WTC11 (cell line): Measurements from ENCODE around the gene FGFR4. TPM values are rescaled to one million over a fixed set of nuclear protein-coding genes. Genes with fewer than 3 reads are reported as not detected.

Experiments used
- ATAC-seq: fragments of 200-7000 bp; cut with Tn5 transposase; 2 replicates; pipeline ENCODE4 v1.10.0; 2021; ENCODE audit warnings: mild to moderate bottlenecking, moderate library complexity
- CTCF ChIA-PET: fragments of 300-600 bp; sonication (Branson Sonifier 250); formaldehyde crosslinking; loops from one replicate; lab custom pipeline; 2021; ENCODE audit warnings: antibody characterized with exemption; lab: Charles Lee
- POLR2A ChIA-PET: fragments of 350-600 bp; sonication (Branson Sonifier 250); formaldehyde crosslinking; loops from one replicate; lab custom pipeline; 2021; ENCODE audit warnings: antibody characterized with exemption; lab: Charles Lee
- DNase-seq: peaks from one replicate; pipeline ENCODE4 v3.0.0; 2021; ENCODE audit warnings: low spot score
- H3K27ac Mint-ChIP-seq: 2 replicates; pipeline ENCODE4 v1.8.0; 2021; ENCODE audit warnings: mixed read lengths
- H3K27me3 Mint-ChIP-seq: 2 replicates; pipeline ENCODE4 v1.8.0; 2021; ENCODE audit warnings: low read depth, mild to moderate bottlenecking, moderate library complexity, mixed read lengths
- H3K36me3 Mint-ChIP-seq: 2 replicates; pipeline ENCODE4 v1.8.0; 2021; ENCODE audit warnings: mixed read lengths
- H3K4me1 Mint-ChIP-seq: 2 replicates; pipeline ENCODE4 v1.8.0; 2022; ENCODE audit warnings: mixed read lengths
- H3K4me3 Mint-ChIP-seq: 2 replicates; pipeline ENCODE4 v1.8.0; 2021; ENCODE audit warnings: mild to moderate bottlenecking, moderate library complexity, mixed read lengths
- H3K9me3 Mint-ChIP-seq: 2 replicates; pipeline ENCODE4 v1.8.0; 2021; ENCODE audit warnings: mixed read lengths
- CBFB ChIP-seq: sonication (generic); formaldehyde crosslinking; IDR thresholded peaks from 2 replicates; pipeline ENCODE4 v1.8.1; 2022; ENCODE audit warnings: mild to moderate bottlenecking, low read depth, missing genetic modification reagents
- CREM ChIP-seq: sonication (generic); formaldehyde crosslinking; IDR thresholded peaks from 2 replicates; pipeline ENCODE4 v1.8.1; 2022; ENCODE audit warnings: mild to moderate bottlenecking, missing genetic modification reagents, moderate library complexity
- ESRRA ChIP-seq: sonication (generic); formaldehyde crosslinking; IDR thresholded peaks from 2 replicates; pipeline ENCODE4 v1.8.1; 2022; ENCODE audit warnings: mild to moderate bottlenecking, missing genetic modification reagents, borderline replicate concordance
- KAT7 ChIP-seq: sonication (generic); formaldehyde crosslinking; IDR thresholded peaks from 2 replicates; pipeline ENCODE4 v1.8.1; 2023; ENCODE audit warnings: missing genetic modification reagents, mild to moderate bottlenecking, borderline replicate concordance
- MYBL2 ChIP-seq: sonication (generic); formaldehyde crosslinking; IDR thresholded peaks from 2 replicates; pipeline ENCODE4 v1.8.1; 2023; ENCODE audit warnings: mild to moderate bottlenecking, moderate library complexity, missing genetic modification reagents
- RELA ChIP-seq: sonication (generic); formaldehyde crosslinking; IDR thresholded peaks from 2 replicates; pipeline ENCODE4 v1.8.1; 2022; ENCODE audit warnings: missing genetic modification reagents, mild to moderate bottlenecking, borderline replicate concordance
- SMAD4 ChIP-seq: sonication (generic); formaldehyde crosslinking; IDR thresholded peaks from 2 replicates; pipeline ENCODE4 v1.8.0; 2022; ENCODE audit warnings: mild to moderate bottlenecking, missing genetic modification reagents
- ZNF121 ChIP-seq: sonication (generic); formaldehyde crosslinking; IDR thresholded peaks from 2 replicates; pipeline ENCODE4 v1.8.0; 2023; ENCODE audit warnings: missing genetic modification reagents
- ZNF219 ChIP-seq: sonication (generic); formaldehyde crosslinking; IDR thresholded peaks from 2 replicates; pipeline ENCODE4 v1.8.0; 2023; ENCODE audit warnings: missing genetic modification reagents, mild to moderate bottlenecking, borderline replicate concordance
- total RNA-seq: library from RNA; stranded (reverse); gene quantifications from 3 replicates; pipeline ENCODE4 v1.2.3, GENCODE V29; 2021
- TF ChIP-seq, protein P1 (sequence below): sonication (generic); formaldehyde crosslinking; IDR thresholded peaks from 2 replicates; pipeline ENCODE4 v1.8.1; 2022; ENCODE audit warnings: missing genetic modification reagents, borderline replicate concordance
- TF ChIP-seq, protein P2 (sequence below): sonication (generic); formaldehyde crosslinking; IDR thresholded peaks from 2 replicates; pipeline ENCODE4 v1.8.1; 2022; ENCODE audit warnings: low read depth, mild to moderate bottlenecking, moderate library complexity, missing genetic modification reagents, borderline replicate concordance
- TF ChIP-seq, protein P3 (sequence below): sonication (generic); formaldehyde crosslinking; IDR thresholded peaks from 2 replicates; pipeline ENCODE4 v1.8.1; 2023; ENCODE audit warnings: mild to moderate bottlenecking, moderate library complexity, missing genetic modification reagents
- TF ChIP-seq, protein P4 (sequence below): sonication (generic); formaldehyde crosslinking; IDR thresholded peaks from 2 replicates; pipeline ENCODE4 v1.8.0; 2023; ENCODE audit warnings: missing genetic modification reagents
- TF ChIP-seq, protein P5 (sequence below): fragments of 250-450 bp; sonication (Bioruptor Pico); IDR thresholded peaks from 2 replicates; pipeline ENCODE4 v1.8.0; 2021; ENCODE audit warnings: mild to moderate bottlenecking
- TF ChIP-seq, protein P6 (sequence below): sonication (generic); formaldehyde crosslinking; IDR thresholded peaks from 2 replicates; pipeline ENCODE4 v1.8.1; 2023; ENCODE audit warnings: mild to moderate bottlenecking, missing genetic modification reagents, borderline replicate concordance
- TF ChIP-seq, protein P7 (sequence below): fragments of 200-600 bp; IDR thresholded peaks from 2 replicates; pipeline ENCODE4 v1.8.0; 2022; ENCODE audit warnings: antibody characterized with exemption
- TF ChIP-seq, protein P8 (sequence below): sonication (generic); formaldehyde crosslinking; conservative IDR thresholded peaks from 2 replicates; pipeline ENCODE4 v1.8.1; 2022; ENCODE audit warnings: mild to moderate bottlenecking, missing genetic modification reagents

FGFR4 gene
- total RNA-seq, 1 experiment from 2014 or later, result 108 TPM

DNA sequence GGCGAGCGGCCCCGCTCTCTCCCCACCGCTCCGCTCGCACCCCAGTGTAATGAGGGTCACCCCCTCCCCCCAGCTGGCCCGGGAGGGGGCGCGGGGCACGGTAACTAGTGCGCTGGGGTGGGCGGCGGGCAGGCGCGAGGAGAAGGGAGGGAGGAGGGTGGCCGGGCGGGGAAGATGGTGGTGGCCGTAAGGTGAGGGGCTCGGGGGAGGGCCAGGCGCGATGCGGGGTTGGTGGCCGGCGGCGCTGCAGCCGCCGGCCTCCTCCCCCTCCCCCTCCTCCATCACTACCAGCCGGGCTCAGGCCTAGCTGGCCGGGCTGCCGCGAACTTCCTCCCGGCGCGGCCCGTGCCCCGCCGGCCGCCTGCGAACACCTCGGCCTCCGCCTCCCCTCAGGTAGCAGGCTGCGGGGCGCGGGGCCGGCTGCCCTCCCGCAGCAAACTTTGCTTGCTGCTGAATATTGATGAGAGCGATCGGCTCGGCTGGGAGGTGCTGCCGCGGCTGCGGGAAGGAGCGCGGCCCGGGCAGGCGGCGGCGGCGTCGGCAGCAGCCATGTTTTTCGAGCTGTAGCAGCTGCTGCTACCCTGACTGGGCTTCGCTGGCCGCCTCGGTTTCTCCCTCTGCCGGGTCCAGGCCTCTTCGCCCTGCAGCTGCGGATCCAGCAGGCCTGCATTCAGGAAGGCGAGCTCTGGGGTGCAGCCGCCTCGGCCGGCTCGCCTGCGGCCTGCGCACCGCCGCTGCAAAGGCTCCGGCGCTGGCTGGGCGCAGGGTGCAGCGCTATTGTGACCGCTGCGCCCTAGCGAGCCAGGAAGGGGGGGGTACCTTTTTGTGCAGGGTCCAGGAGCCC lies 47.4 kb downstream of the FGFR4 start (continued):
- TF ChIP-seq, protein P1, sequence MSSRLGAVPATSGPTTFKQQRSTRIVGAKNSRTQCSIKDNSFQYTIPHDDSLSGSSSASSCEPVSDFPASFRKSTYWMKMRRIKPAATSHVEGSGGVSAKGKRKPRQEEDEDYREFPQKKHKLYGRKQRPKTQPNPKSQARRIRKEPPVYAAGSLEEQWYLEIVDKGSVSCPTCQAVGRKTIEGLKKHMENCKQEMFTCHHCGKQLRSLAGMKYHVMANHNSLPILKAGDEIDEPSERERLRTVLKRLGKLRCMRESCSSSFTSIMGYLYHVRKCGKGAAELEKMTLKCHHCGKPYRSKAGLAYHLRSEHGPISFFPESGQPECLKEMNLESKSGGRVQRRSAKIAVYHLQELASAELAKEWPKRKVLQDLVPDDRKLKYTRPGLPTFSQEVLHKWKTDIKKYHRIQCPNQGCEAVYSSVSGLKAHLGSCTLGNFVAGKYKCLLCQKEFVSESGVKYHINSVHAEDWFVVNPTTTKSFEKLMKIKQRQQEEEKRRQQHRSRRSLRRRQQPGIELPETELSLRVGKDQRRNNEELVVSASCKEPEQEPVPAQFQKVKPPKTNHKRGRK, result 0 out of 2 replicates have a peak, but pooled peaks have one; percentile 22
- TF ChIP-seq, protein P2, sequence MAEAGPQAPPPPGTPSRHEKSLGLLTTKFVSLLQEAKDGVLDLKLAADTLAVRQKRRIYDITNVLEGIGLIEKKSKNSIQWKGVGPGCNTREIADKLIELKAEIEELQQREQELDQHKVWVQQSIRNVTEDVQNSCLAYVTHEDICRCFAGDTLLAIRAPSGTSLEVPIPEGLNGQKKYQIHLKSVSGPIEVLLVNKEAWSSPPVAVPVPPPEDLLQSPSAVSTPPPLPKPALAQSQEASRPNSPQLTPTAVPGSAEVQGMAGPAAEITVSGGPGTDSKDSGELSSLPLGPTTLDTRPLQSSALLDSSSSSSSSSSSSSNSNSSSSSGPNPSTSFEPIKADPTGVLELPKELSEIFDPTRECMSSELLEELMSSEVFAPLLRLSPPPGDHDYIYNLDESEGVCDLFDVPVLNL, result peak; percentile 54; the same call in 1 of the 2 replicates
- TF ChIP-seq MYBL2 (CRISPR knock-in tag) (peak; percentile 42; the same call in 1 of the 2 replicates), CBFB (CRISPR knock-in tag) (no peak), RELA (0 out of 2 replicates have a peak, but pooled peaks have one; percentile 45), ESRRA (CRISPR knock-in tag) (peak; percentile 86; the same call in 1 of the 2 replicates), KAT7 (CRISPR knock-in tag) (peak; percentile 93), SMAD4 (CRISPR knock-in tag) (no peak; the same call in 1 of the 2 replicates)
- TF ChIP-seq, protein P3, sequence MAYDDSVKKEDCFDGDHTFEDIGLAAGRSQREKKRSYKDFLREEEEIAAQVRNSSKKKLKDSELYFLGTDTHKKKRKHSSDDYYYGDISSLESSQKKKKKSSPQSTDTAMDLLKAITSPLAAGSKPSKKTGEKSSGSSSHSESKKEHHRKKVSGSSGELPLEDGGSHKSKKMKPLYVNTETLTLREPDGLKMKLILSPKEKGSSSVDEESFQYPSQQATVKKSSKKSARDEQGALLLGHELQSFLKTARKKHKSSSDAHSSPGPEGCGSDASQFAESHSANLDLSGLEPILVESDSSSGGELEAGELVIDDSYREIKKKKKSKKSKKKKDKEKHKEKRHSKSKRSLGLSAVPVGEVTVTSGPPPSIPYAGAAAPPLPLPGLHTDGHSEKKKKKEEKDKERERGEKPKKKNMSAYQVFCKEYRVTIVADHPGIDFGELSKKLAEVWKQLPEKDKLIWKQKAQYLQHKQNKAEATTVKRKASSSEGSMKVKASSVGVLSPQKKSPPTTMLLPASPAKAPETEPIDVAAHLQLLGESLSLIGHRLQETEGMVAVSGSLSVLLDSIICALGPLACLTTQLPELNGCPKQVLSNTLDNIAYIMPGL (CRISPR knock-in tag), result peak; percentile 29; the same call in 1 of the 2 replicates
- TF ChIP-seq, protein P4, sequence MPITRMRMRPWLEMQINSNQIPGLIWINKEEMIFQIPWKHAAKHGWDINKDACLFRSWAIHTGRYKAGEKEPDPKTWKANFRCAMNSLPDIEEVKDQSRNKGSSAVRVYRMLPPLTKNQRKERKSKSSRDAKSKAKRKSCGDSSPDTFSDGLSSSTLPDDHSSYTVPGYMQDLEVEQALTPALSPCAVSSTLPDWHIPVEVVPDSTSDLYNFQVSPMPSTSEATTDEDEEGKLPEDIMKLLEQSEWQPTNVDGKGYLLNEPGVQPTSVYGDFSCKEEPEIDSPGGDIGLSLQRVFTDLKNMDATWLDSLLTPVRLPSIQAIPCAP, result no peak

DNA sequence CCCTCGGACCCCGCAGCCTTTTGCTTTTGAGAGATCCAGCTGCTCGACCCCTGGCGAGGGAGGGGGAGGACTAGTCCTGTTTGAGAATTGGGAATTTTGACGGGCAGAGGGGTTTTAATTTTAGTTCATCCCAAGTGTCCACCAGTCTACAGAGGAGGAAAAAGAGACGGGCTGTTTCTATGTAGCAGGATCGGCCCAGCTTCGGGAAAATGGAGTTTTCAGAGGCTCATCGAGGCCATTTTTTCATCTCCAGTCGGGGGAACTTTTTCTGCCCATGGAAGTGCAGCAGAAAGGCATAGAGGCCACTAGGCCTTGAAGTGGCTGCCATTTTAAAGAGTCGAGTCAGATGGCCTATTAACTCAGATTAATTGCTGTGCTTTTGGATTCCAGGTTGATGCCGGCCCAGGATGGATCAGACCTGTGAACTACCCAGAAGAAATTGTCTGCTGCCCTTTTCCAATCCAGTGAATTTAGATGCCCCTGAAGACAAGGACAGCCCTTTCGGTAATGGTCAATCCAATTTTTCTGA lies 48.0 kb downstream of the FGFR4 start:
- CTCF ChIA-PET, result interaction anchor here (0.8 to 2.7 kb wide), 4 partner anchors 10 to 314 kb away, joined by 3 to 11 read pairs (median 6); no protein-coding TSS in a partner anchor
- no peak for TF ChIP-seq ZNF121 (CRISPR knock-in tag)
- 0 out of 2 replicates have a peak, but pooled peaks have one; percentile 5 for TF ChIP-seq CREM
- Mint-ChIP-seq H3K9me3 (no peaks in the 10 kb centered on the region), H3K4me1 (peaks cover 47% of the 10 kb centered on the region), H3K4me3 (peak overlapping the region; percentile 85), H3K36me3 (peaks cover 45% of the 10 kb centered on the region), H3K27ac (peak overlapping the region; percentile 68), H3K27me3 (no peaks in the 10 kb centered on the region)
- DNase-seq, result no peak
- no peak for ATAC-seq
- POLR2A ChIA-PET, result no interaction called here

DNA sequence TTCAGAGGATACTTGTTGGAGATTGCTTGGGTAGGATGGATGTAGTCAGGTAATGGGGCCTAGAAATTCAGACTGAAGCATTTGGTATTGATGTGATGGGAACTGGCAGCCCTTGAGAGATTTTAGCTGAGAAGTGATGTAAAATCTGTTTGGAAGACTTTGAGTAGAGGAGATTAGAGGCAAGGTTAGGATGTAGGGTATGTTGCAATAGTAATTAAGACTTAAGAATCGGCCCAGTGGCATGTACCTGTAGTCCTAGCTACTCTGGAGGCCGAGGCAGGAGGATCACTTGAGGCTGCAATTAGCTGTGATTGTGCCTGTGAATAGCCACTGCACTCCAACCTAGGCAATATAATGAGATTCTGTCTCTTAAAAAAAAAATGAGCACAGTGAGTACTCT lies 53.6 kb downstream of the FGFR4 start:
- Mint-ChIP-seq H3K9me3 (no peaks in the 10 kb centered on the region), H3K4me1 (peaks cover 31% of the 10 kb centered on the region), H3K36me3 (peaks cover 76% of the 10 kb centered on the region), H3K27me3 (no peaks in the 10 kb centered on the region), H3K4me3 (no peak overlapping the region), H3K27ac (peak overlapping the region; percentile 35)
- POLR2A ChIA-PET, result interaction anchor here (0.5 to 0.8 kb wide), 2 partner anchors 12 to 15 kb away, joined by 3 to 4 read pairs; no protein-coding TSS in a partner anchor
- TF ChIP-seq ZNF121 (CRISPR knock-in tag) (no peak), ZNF219 (CRISPR knock-in tag) (no peak)
- TF ChIP-seq, protein P5, sequence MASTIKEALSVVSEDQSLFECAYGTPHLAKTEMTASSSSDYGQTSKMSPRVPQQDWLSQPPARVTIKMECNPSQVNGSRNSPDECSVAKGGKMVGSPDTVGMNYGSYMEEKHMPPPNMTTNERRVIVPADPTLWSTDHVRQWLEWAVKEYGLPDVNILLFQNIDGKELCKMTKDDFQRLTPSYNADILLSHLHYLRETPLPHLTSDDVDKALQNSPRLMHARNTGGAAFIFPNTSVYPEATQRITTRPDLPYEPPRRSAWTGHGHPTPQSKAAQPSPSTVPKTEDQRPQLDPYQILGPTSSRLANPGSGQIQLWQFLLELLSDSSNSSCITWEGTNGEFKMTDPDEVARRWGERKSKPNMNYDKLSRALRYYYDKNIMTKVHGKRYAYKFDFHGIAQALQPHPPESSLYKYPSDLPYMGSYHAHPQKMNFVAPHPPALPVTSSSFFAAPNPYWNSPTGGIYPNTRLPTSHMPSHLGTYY, result no peak
- TF ChIP-seq, protein P6, sequence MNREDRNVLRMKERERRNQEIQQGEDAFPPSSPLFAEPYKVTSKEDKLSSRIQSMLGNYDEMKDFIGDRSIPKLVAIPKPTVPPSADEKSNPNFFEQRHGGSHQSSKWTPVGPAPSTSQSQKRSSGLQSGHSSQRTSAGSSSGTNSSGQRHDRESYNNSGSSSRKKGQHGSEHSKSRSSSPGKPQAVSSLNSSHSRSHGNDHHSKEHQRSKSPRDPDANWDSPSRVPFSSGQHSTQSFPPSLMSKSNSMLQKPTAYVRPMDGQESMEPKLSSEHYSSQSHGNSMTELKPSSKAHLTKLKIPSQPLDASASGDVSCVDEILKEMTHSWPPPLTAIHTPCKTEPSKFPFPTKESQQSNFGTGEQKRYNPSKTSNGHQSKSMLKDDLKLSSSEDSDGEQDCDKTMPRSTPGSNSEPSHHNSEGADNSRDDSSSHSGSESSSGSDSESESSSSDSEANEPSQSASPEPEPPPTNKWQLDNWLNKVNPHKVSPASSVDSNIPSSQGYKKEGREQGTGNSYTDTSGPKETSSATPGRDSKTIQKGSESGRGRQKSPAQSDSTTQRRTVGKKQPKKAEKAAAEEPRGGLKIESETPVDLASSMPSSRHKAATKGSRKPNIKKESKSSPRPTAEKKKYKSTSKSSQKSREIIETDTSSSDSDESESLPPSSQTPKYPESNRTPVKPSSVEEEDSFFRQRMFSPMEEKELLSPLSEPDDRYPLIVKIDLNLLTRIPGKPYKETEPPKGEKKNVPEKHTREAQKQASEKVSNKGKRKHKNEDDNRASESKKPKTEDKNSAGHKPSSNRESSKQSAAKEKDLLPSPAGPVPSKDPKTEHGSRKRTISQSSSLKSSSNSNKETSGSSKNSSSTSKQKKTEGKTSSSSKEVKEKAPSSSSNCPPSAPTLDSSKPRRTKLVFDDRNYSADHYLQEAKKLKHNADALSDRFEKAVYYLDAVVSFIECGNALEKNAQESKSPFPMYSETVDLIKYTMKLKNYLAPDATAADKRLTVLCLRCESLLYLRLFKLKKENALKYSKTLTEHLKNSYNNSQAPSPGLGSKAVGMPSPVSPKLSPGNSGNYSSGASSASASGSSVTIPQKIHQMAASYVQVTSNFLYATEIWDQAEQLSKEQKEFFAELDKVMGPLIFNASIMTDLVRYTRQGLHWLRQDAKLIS (CRISPR knock-in tag), result no peak
- TF ChIP-seq, protein P7, sequence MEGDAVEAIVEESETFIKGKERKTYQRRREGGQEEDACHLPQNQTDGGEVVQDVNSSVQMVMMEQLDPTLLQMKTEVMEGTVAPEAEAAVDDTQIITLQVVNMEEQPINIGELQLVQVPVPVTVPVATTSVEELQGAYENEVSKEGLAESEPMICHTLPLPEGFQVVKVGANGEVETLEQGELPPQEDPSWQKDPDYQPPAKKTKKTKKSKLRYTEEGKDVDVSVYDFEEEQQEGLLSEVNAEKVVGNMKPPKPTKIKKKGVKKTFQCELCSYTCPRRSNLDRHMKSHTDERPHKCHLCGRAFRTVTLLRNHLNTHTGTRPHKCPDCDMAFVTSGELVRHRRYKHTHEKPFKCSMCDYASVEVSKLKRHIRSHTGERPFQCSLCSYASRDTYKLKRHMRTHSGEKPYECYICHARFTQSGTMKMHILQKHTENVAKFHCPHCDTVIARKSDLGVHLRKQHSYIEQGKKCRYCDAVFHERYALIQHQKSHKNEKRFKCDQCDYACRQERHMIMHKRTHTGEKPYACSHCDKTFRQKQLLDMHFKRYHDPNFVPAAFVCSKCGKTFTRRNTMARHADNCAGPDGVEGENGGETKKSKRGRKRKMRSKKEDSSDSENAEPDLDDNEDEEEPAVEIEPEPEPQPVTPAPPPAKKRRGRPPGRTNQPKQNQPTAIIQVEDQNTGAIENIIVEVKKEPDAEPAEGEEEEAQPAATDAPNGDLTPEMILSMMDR, result no peak
- TF ChIP-seq, protein P8, sequence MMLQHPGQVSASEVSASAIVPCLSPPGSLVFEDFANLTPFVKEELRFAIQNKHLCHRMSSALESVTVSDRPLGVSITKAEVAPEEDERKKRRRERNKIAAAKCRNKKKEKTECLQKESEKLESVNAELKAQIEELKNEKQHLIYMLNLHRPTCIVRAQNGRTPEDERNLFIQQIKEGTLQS (CRISPR knock-in tag), result no peak
- no peak for DNase-seq
- ATAC-seq, result no peak
- CTCF ChIA-PET, result no interaction called here
